ENCODE results near the gene LCE1F.

LCE1F gene

DNA sequence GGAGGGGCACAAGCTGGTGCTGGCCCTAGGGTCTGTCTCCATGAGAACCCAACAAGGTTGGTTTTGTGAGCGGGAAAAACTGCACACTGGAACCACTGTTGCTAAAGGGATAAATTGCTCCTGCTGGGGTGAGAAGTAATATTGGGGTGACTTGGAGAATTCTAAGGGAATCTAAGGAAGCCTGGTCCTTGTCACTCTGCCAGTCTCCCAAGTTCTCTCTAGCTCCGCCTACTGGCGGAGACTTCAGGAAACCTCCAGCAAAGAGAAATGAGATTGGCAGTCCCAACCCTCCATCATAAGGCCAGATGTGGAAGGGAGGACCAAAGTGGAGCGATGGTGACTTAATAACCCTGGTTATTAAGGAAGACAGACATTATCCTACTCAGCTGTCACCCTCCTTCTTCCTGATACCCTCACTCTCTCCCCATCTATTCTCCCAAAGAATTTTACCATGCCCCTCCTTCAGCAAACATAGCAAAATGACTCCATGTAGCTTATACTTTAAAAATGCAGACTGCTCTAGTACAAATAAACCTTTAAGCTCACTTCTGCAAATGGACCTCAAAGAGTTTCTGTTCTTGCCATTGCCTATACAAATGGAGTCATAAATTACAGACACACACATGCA lies 2.7 kb downstream of the LCE1F start:
- DNase-seq (ENCODE audit: low spot score) (no peak), ATAC-seq (ENCODE audit: low read depth) (no peak)
- Histone ChIP-seq H3K36me3 (ENCODE audit: low read depth) (no peaks in the 10 kb centered on the region), H3K27ac (ENCODE audit: poor library complexity, severe bottlenecking) (no peak overlapping the region), H3K9me3 (ENCODE audit: severe bottlenecking) (no peaks in the 10 kb centered on the region), H3K27me3 (ENCODE audit: insufficient read depth, poor library complexity, severe bottlenecking) (no peaks in the 10 kb centered on the region), H3K4me1 (ENCODE audit: insufficient read depth, poor library complexity, severe bottlenecking) (no peaks in the 10 kb centered on the region), H3K4me3 (ENCODE audit: severe bottlenecking) (no peak overlapping the region)
- TF ChIP-seq, protein P1, sequence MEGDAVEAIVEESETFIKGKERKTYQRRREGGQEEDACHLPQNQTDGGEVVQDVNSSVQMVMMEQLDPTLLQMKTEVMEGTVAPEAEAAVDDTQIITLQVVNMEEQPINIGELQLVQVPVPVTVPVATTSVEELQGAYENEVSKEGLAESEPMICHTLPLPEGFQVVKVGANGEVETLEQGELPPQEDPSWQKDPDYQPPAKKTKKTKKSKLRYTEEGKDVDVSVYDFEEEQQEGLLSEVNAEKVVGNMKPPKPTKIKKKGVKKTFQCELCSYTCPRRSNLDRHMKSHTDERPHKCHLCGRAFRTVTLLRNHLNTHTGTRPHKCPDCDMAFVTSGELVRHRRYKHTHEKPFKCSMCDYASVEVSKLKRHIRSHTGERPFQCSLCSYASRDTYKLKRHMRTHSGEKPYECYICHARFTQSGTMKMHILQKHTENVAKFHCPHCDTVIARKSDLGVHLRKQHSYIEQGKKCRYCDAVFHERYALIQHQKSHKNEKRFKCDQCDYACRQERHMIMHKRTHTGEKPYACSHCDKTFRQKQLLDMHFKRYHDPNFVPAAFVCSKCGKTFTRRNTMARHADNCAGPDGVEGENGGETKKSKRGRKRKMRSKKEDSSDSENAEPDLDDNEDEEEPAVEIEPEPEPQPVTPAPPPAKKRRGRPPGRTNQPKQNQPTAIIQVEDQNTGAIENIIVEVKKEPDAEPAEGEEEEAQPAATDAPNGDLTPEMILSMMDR (IDR thresholded peaks at IDR 0.05; ENCODE audit: poor library complexity, severe bottlenecking), result peak; percentile 30

DNA sequence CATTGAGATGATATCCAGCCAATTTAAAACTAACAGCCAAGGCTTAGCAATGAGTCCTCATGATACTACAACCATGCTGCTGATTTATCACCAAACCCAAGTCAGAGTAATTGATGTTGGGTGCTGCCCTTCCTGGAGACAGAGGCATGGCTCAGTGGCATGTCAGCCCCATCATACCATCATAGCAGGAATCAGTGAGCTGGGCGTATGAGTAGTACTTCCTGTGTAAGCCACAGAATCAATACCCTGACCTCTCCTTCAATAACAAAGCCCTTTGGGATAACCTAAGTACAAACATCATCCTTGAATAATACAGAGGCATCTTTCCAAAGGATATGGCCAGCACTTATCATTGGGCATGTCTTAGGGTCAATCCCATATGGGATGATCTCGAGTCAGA lies 8.2 kb downstream of the LCE1F start:
- no peaks in the 10 kb centered on the region for H3K27me3 ChIP-seq (ENCODE audit: insufficient read depth, poor library complexity, severe bottlenecking)
- ATAC-seq (ENCODE audit: low read depth), result peak; percentile 51; the same call in 2 of the 3 replicates
- TF ChIP-seq, protein P1 (IDR thresholded peaks at IDR 0.05; ENCODE audit: poor library complexity, severe bottlenecking), result no peak
- no peak overlapping the region for H3K4me3 ChIP-seq (ENCODE audit: severe bottlenecking)
- no peaks in the 10 kb centered on the region for H3K36me3 ChIP-seq (ENCODE audit: low read depth)
- peaks cover 8% of the 10 kb centered on the region for H3K4me1 ChIP-seq (ENCODE audit: insufficient read depth, poor library complexity, severe bottlenecking)
- DNase-seq (ENCODE audit: low spot score), result no peak
- H3K9me3 ChIP-seq (ENCODE audit: severe bottlenecking), result no peaks in the 10 kb centered on the region
- H3K27ac ChIP-seq (ENCODE audit: poor library complexity, severe bottlenecking), result no peak overlapping the region

DNA sequence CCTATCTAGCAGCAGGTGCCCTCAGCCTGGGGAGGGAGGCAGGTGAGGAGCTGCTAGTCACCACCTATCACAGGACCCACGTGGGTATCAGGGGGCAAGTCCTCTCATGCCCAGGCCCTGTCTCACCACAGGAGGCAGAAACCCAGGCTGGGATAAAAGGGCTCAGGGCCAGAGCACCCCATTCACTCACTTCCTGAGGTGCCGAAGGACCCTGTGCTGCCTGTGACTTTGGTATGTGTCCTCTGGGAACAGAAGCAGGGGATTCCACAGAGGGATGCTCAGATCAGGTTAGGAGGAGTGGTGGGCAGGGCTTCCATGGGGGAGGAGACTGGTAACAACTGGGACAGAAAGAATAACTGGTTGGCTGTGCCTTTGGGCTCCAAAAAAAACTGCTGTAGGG lies 11.1 kb downstream of the LCE1F start, which contains the start of gene LCE1E:
LCE1E (plus strand) TSS at position 181 of the 400 bp plus-strand sequence. CDS start 1,043 bp downstream, outside the sequence.
- H3K36me3 ChIP-seq (ENCODE audit: low read depth), result no peaks in the 10 kb centered on the region
- no peaks in the 10 kb centered on the region for H3K9me3 ChIP-seq (ENCODE audit: severe bottlenecking)
- no peaks in the 10 kb centered on the region for H3K27me3 ChIP-seq (ENCODE audit: insufficient read depth, poor library complexity, severe bottlenecking)
- TF ChIP-seq, protein P1 (IDR thresholded peaks at IDR 0.05; ENCODE audit: poor library complexity, severe bottlenecking), result no peak
- H3K4me3 ChIP-seq (ENCODE audit: severe bottlenecking), result no peak within 1 kb of the TSS
- peaks cover 8% of the 10 kb centered on the region for H3K4me1 ChIP-seq (ENCODE audit: insufficient read depth, poor library complexity, severe bottlenecking)
- no peak within 1 kb of the TSS for H3K27ac ChIP-seq (ENCODE audit: poor library complexity, severe bottlenecking)
- DNase-seq (ENCODE audit: low spot score) (peak; percentile 72), ATAC-seq (ENCODE audit: low read depth) (peak; percentile 95)

DNA sequence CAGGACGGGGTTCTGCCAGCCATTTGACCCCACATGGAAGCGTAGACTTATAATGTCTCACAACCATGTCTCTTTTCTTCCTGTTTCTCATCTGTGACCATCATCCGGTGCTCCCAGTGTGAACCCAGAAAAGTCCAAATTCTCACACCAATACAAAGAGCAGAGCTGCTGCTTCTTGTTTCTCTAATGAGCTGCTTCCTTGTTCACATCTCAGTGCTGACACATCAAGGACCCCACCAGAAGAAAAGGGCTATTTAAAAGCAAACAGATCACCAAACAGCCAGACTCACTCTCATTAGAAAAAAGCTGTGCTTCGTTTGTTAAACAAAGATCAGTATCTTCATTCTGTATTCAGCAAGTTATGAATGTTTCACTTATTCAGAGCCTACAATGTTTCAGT lies 20.7 kb downstream of the LCE1F start:
- Histone ChIP-seq H3K27ac (ENCODE audit: poor library complexity, severe bottlenecking) (no peak overlapping the region), H3K4me3 (ENCODE audit: severe bottlenecking) (no peak overlapping the region), H3K27me3 (ENCODE audit: insufficient read depth, poor library complexity, severe bottlenecking) (no peaks in the 10 kb centered on the region), H3K9me3 (ENCODE audit: severe bottlenecking) (no peaks in the 10 kb centered on the region), H3K4me1 (ENCODE audit: insufficient read depth, poor library complexity, severe bottlenecking) (no peaks in the 10 kb centered on the region), H3K36me3 (ENCODE audit: low read depth) (no peaks in the 10 kb centered on the region)
- TF ChIP-seq, protein P1 (IDR thresholded peaks at IDR 0.05; ENCODE audit: poor library complexity, severe bottlenecking), result no peak
- ATAC-seq (ENCODE audit: low read depth) (no peak), DNase-seq (ENCODE audit: low spot score) (no peak)

DNA sequence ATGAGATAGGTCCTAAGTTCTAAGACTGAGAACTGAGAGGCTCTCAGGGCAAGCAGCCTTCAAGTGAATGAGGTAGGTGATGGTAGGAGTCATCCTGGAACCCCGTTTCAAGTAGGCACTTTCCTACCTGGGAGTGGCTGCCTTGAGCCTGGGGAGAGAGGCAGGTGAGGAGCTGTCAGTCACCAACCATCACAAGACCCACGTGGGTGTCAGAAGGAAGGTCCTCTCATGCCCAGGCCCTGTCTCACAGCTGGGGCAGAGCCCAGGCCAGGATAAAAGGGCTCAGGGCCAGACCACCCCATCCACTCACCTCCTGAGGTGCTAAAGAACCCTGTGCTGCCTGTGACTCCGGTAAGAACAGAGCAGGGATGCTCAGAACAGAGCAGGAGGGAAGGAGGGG lies 21.5 kb downstream of the LCE1F start, which contains the start of gene LCE1D:
LCE1D (plus strand) TSS at position 301 of the 400 bp plus-strand sequence. CDS start 1,074 bp downstream, outside the sequence.
- TF ChIP-seq, protein P1 (IDR thresholded peaks at IDR 0.05; ENCODE audit: poor library complexity, severe bottlenecking), result no peak
- H3K4me1 ChIP-seq (ENCODE audit: insufficient read depth, poor library complexity, severe bottlenecking), result no peaks in the 10 kb centered on the region
- H3K27ac ChIP-seq (ENCODE audit: poor library complexity, severe bottlenecking), result no peak within 1 kb of the TSS
- H3K4me3 ChIP-seq (ENCODE audit: severe bottlenecking), result no peak within 1 kb of the TSS
- H3K36me3 ChIP-seq (ENCODE audit: low read depth), result no peaks in the 10 kb centered on the region
- H3K27me3 ChIP-seq (ENCODE audit: insufficient read depth, poor library complexity, severe bottlenecking), result no peaks in the 10 kb centered on the region
- ATAC-seq (ENCODE audit: low read depth) (no peak), DNase-seq (ENCODE audit: low spot score) (no peak)
- no peaks in the 10 kb centered on the region for H3K9me3 ChIP-seq (ENCODE audit: severe bottlenecking)

Measured in RWPE2 (cell line).